Thyroid gland (tissue), 4 donors: ENCODE results near the gene TMEM209. TPM values are rescaled to one million over a fixed set of nuclear protein-coding genes. Genes with fewer than 3 reads are reported as not detected.

Source experiments
- DNase-seq, 2 donors: peaks; one replicate each; pipeline ENCODE4 v3.0.0-alpha.2; 2019
- H3K27ac ChIP-seq, 3 donors: fragments of 200-600 bp; sonication (generic); 1 replicate in 2 of 3; 2 replicates in 1 of 3; pipeline ENCODE4 v1.5.1; 2016 to 2019; ENCODE audit warnings: mild to moderate bottlenecking in 1 of 3, moderate library complexity in 1 of 3
- H3K27me3 ChIP-seq: fragments of 200-600 bp; sonication (generic); one replicate; pipeline ENCODE4 v1.5.1; 2019
- H3K36me3 ChIP-seq, 2 donors: fragments of 200-600 bp; sonication (generic); one replicate each; pipeline ENCODE4 v1.5.1; 2016 to 2019
- H3K4me1 ChIP-seq, 2 donors: fragments of 200-600 bp; sonication (generic); one replicate each; pipeline ENCODE4 v1.5.1; 2017 to 2019
- H3K4me3 ChIP-seq, 3 donors: fragments of 200-600 bp; sonication (generic); replicated peaks in 1 of 3; 1 replicate in 2 of 3; 2 replicates in 1 of 3; pipeline ENCODE4 v1.5.1; 2016; ENCODE audit warnings: mild to moderate bottlenecking in 1 of 3
- H3K9me3 ChIP-seq: fragments of 200-600 bp; sonication (generic); one replicate; pipeline ENCODE4 v1.5.1; 2017
- POLR2A ChIP-seq, 2 donors: fragments of 450-650 bp; IDR thresholded peaks; one replicate each; pipeline ENCODE4 v1.6.1; 2017; ENCODE audit warnings: antibody characterized with exemption in 2 of 2, mild to moderate bottlenecking in 2 of 2, moderate library complexity in 1 of 2
- WGBS, 2 donors: methylation state at CpG; one replicate each; pipeline ENCODE4 v1.1.5; 2017; 5-methylcytosine and 5-hydroxymethylcytosine counted together
- intact Hi-C: fragments of 100-400 bp; cut with DNase I; formaldehyde crosslinking; loops from one replicate; pipeline ENCODE4 v1.15.1; 2023
- total RNA-seq, 4 donors: library from RNA; depleted of rRNA; stranded (reverse); fragments of >200 nt; gene quantifications; one replicate each; pipeline ENCODE4 v1.2.3, GENCODE V29; 2016
- TF ChIP-seq, protein P1 (sequence below), 6 experiments: fragments of 200-600 bp in 3 of 6; fragments of 450-650 bp in 3 of 6; sonication (generic) in 3 of 6; IDR thresholded peaks; one replicate each; pipeline ENCODE4 v1.5.1; 2016 to 2019; ENCODE audit warnings: antibody characterized with exemption in 6 of 6, mild to moderate bottlenecking in 2 of 6, inconsistent platforms in 1 of 6, moderate library complexity in 1 of 6

TMEM209 gene
- total RNA-seq, 4 donors from 2014 or later: 19.5 to 28.0 (median 24.5) TPM

- H3K4me1 ChIP-seq: no peaks in the 10 kb centered on the region
- H3K27ac ChIP-seq: no peak overlapping the region
- intact Hi-C loops: no loop called here
- TF ChIP-seq, protein P1, sequence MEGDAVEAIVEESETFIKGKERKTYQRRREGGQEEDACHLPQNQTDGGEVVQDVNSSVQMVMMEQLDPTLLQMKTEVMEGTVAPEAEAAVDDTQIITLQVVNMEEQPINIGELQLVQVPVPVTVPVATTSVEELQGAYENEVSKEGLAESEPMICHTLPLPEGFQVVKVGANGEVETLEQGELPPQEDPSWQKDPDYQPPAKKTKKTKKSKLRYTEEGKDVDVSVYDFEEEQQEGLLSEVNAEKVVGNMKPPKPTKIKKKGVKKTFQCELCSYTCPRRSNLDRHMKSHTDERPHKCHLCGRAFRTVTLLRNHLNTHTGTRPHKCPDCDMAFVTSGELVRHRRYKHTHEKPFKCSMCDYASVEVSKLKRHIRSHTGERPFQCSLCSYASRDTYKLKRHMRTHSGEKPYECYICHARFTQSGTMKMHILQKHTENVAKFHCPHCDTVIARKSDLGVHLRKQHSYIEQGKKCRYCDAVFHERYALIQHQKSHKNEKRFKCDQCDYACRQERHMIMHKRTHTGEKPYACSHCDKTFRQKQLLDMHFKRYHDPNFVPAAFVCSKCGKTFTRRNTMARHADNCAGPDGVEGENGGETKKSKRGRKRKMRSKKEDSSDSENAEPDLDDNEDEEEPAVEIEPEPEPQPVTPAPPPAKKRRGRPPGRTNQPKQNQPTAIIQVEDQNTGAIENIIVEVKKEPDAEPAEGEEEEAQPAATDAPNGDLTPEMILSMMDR (IDR thresholded peaks at IDR 0.05): no peak
- TF ChIP-seq POLR2A (IDR thresholded peaks at IDR 0.05): no peak
- no peaks in the 10 kb centered on the region for H3K36me3 ChIP-seq
- no peak for DNase-seq
- WGBS, 2 donors: 92 to 93% methylated on average over 1 of the region's 1 CpG
- no peaks in the 10 kb centered on the region for H3K27me3 ChIP-seq
- H3K4me3 ChIP-seq: no peak overlapping the region
- H3K9me3 ChIP-seq: no peaks in the 10 kb centered on the region
Observed at GRCh38 chr7:130216750-130217149, 11.5 kb upstream of the TMEM209 start.

GRCh38 chr7:130216025-130216424, 10.8 kb upstream of the TMEM209 start:
- intact Hi-C loops: no loop called here
- Histone ChIP-seq H3K9me3 (no peaks in the 10 kb centered on the region), H3K27me3 (no peaks in the 10 kb centered on the region), H3K36me3 (no peaks in the 10 kb centered on the region), H3K4me1 (no peaks in the 10 kb centered on the region), H3K27ac (no peak overlapping the region), H3K4me3 (no peak overlapping the region)
- TF ChIP-seq, protein P1 (IDR thresholded peaks at IDR 0.05): no peak
- no peak for TF ChIP-seq POLR2A (IDR thresholded peaks at IDR 0.05)
- no peak for DNase-seq
- 91 to 95% methylated on average over 9 of the region's 9 CpGs for WGBS, 2 donors

DNA sequence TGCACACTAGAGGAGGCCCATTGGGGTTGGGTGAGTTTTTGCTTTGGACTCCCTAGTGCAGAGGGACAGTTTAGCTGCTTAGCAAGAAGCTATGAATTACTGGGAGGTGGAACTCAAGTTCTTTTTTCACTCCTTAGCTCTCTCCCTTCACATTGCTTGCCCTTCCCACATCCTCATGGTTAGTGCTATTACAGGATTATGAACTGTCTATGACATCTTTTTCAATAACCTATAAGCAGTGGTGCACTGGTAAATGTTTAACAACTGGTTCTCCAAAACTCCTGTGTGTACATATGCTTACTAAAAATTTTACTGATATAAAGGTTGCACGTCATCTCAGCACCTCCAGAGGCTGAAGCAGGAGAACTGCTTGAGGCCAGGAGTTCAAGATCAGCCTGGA, 8.6 kb upstream of the TMEM209 start:
- TF ChIP-seq, protein P1 (IDR thresholded peaks at IDR 0.05): no peak
- no peak for TF ChIP-seq POLR2A (IDR thresholded peaks at IDR 0.05)
- Histone ChIP-seq H3K27me3 (no peaks in the 10 kb centered on the region), H3K4me1 (no peaks in the 10 kb centered on the region), H3K36me3 (no peaks in the 10 kb centered on the region), H3K4me3 (no peak overlapping the region), H3K27ac (no peak overlapping the region), H3K9me3 (no peaks in the 10 kb centered on the region)
- 89 to 92% methylated on average over 1 of the region's 1 CpG for WGBS, 2 donors
- no peak for DNase-seq
- intact Hi-C loops: no loop called here

DNA sequence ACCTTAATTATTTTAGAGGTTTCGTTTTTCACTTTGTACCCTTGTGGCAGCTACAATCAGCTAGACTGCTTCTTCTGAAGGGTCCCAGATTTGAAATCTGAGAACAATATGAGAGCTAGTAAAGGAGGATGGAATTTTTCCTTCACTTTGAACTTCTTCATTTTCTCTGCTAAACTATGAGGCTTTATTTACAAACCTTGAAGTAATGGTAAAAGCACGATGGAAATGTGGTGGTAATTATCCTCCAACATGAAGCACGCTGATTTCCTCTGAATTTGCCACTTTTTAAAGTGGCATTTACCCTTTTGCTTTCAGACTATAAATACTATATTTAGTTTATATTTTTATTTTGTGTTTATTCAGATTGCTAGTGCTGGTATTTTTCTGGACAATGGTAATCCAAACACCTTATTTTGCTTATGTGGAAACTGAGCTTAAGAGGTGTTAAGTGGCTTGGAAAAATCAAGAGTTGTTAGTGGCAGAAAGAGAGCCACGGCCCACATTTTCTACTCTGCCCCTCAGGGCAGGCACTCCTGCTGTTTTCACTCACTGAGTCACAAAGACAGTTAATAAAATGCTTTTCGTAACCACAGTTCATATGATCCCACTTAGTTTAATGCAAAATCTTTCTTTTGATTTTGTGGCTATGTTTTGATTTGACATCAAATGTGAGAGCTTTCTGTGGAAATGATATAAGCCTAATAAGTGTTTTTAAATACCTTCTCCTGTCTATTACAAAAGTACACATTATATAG, 5.2 kb upstream of the TMEM209 start:
- Histone ChIP-seq H3K9me3 (no peaks in the 10 kb centered on the region), H3K27me3 (no peaks in the 10 kb centered on the region), H3K27ac (no peak overlapping the region), H3K4me1 (no peaks in the 10 kb centered on the region), H3K36me3 (no peaks in the 10 kb centered on the region), H3K4me3 (no peak overlapping the region)
- no peak for DNase-seq
- no peak for TF ChIP-seq POLR2A (IDR thresholded peaks at IDR 0.05)
- TF ChIP-seq, protein P1 (IDR thresholded peaks at IDR 0.05): no peak
- intact Hi-C loops: no loop called here
- 69 to 74% methylated on average over 5 of the region's 5 CpGs for WGBS, 2 donors

DNA sequence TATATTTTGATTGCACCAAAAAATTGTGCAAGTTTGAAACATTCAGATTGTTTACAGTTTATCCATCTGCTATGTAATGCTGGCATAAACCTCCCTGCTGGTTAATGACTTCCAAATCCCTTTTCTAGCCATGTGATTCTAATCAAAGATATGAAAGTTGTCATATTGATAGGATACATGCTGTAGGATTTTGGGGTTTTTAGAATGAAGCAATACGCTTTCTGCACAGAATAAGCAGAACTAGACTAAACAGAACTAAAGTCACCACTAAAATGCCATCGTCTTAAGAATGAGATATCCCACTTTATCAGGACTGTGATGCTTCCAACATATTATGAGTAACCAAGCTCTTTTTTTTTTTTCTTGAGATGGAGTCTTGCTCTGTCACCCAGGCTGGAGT, 3.3 kb upstream of the TMEM209 start:
- intact Hi-C loops: loop anchor here (10.0 kb wide), 1 partner anchor 134 kb away; the partner anchor contains the start of gene KLHDC10

More for the DNA sequence above, 3.3 kb upstream of the TMEM209 start:
- H3K27ac ChIP-seq: no peak overlapping the region
- H3K4me1 ChIP-seq: peaks cover 0 to 7% of the 10 kb centered on the region in 2 donors
- H3K36me3 ChIP-seq: no peaks in the 10 kb centered on the region
- H3K9me3 ChIP-seq: no peaks in the 10 kb centered on the region
- H3K27me3 ChIP-seq: no peaks in the 10 kb centered on the region
- WGBS, 2 donors: 88 to 89% methylated on average over 2 of the region's 2 CpGs
- DNase-seq: no peak
- TF ChIP-seq POLR2A (IDR thresholded peaks at IDR 0.05): no peak
- TF ChIP-seq, protein P1 (IDR thresholded peaks at IDR 0.05): no peak
- H3K4me3 ChIP-seq: no peak overlapping the region
